Astrocyte of the cerebellum (primary cell): Measurements from ENCODE around the gene SGIP1.
"Not testable (repeated sequence)": the region's sequence is repeated elsewhere in the genome, so short reads cannot be mapped to it uniquely, and the experiment has no call there.

Experiments
- DNase-seq: peaks from one replicate; pipeline ENCODE4 v3.0.0-alpha.2; 2011; ENCODE audit warnings: low read depth
- H3K4me3 ChIP-seq: 2 replicates; pipeline ENCODE4 v1.5.1; 2011; ENCODE audit warnings: mild to moderate bottlenecking, low read depth, low read length, moderate library complexity
- CTCF ChIP-seq: IDR thresholded peaks from 2 replicates; pipeline ENCODE4 v1.5.1; 2012; ENCODE audit warnings: low read length, low read depth, moderate library complexity, mild to moderate bottlenecking; ENCODE audit errors: missing control alignments
- in situ Hi-C: cut with HindIII; loops from 2 replicates; pipeline ENCODE4 v1.10.0; 2017; ENCODE audit warnings: low sequenced_read_pairs

Gene SGIP1

GRCh38 chr1:66778969-66779368 lies 245.0 kb downstream of the SGIP1 start:
- no peak for TF ChIP-seq CTCF
- no peak for DNase-seq
- in situ Hi-C loops, result loop anchor here (25.0 kb wide), 1 partner anchor 408 kb away; no protein-coding TSS in a partner anchor
- no peak overlapping the region for H3K4me3 ChIP-seq

- no peak for DNase-seq
- no peak for TF ChIP-seq CTCF
- no peak overlapping the region for H3K4me3 ChIP-seq
- in situ Hi-C loops, result loop anchor here (25.0 kb wide), 1 partner anchor 408 kb away; no protein-coding TSS in a partner anchor
Observed at GRCh38 chr1:66779475-66780078, 245.6 kb downstream of the SGIP1 start.

- H3K4me3 ChIP-seq, DNase-seq: not testable (repeated sequence)
- in situ Hi-C loops, result loop anchor here (25.0 kb wide), 1 partner anchor 402 kb away; no protein-coding TSS in a partner anchor
Observed at GRCh38 chr1:66785800-66786199, 251.8 kb downstream of the SGIP1 start.

GRCh38 chr1:66787641-66788040 lies 253.7 kb downstream of the SGIP1 start:
- in situ Hi-C loops, result loop anchor here (25.0 kb wide), 1 partner anchor 400 kb away; no protein-coding TSS in a partner anchor
- TF ChIP-seq CTCF, result no peak
- no peak overlapping the region for H3K4me3 ChIP-seq

GRCh38 chr1:66788231-66788939 lies 254.4 kb downstream of the SGIP1 start:
- in situ Hi-C loops, result loop anchor here (25.0 kb wide), 1 partner anchor 399 kb away; no protein-coding TSS in a partner anchor
- H3K4me3 ChIP-seq, result no peak overlapping the region
- DNase-seq, result no peak
- TF ChIP-seq CTCF, result no peak

More at GRCh38 chr1:66787641-66788040, 253.7 kb downstream of the SGIP1 start:
- no peak for DNase-seq

GRCh38 chr1:66791621-66792610 lies 258.0 kb downstream of the SGIP1 start:
- no peak overlapping the region for H3K4me3 ChIP-seq
- no peak for TF ChIP-seq CTCF
- DNase-seq, result no peak
- in situ Hi-C loops, result loop anchor here (25.0 kb wide), 1 partner anchor 395 kb away; no protein-coding TSS in a partner anchor

GRCh38 chr1:66795839-66796238 lies 261.9 kb downstream of the SGIP1 start:
- in situ Hi-C loops, result loop anchor here (25.0 kb wide), 1 partner anchor 391 kb away; no protein-coding TSS in a partner anchor
- not testable (repeated sequence) for H3K4me3 ChIP-seq, DNase-seq
